HG02885 (cell line): Measurements from ENCODE around the gene GNG13.
"Not testable (repeated sequence)": the region's sequence is repeated elsewhere in the genome, so short reads cannot be mapped to it uniquely, and the experiment has no call there.

Experiments
- ATAC-seq: cut with Tn5 transposase; IDR thresholded peaks from one replicate; pipeline ENCODE4 v1.9.1; 2021; ENCODE audit warnings: mild to moderate bottlenecking; ENCODE audit not compliant: unreplicated experiment, poor library complexity

Gene GNG13

GRCh38 chr16:764848-765487 is 35.6 kb downstream of the GNG13 start:
- no peak for ATAC-seq

- ATAC-seq = no peak
Observed at GRCh38 chr16:764184-764750, 36.3 kb downstream of the GNG13 start.

- no peak for ATAC-seq
Observed at GRCh38 chr16:763369-764183, 37.0 kb downstream of the GNG13 start.

- ATAC-seq = no peak
Observed at GRCh38 chr16:762595-763268, 37.8 kb downstream of the GNG13 start.

- ATAC-seq = no peak
Observed at GRCh38 chr16:761625-762513, 38.7 kb downstream of the GNG13 start.

- no peak for ATAC-seq
Observed at GRCh38 chr16:760545-761343, 39.8 kb downstream of the GNG13 start, which contains the start of gene MSLN. Gene MSLN (plus strand): TSS chr16:760734. CDS start chr16:762681, 1,947 bp downstream.

- ATAC-seq = no peak
Observed at GRCh38 chr16:760065-760464, 40.5 kb downstream of the GNG13 start.

- no peak for ATAC-seq
Observed at GRCh38 chr16:759110-759910, 41.2 kb downstream of the GNG13 start.

- ATAC-seq = no peak
Observed at GRCh38 chr16:756428-756827, 44.1 kb downstream of the GNG13 start.

- ATAC-seq = no peak
Observed at GRCh38 chr16:754656-755055, 45.9 kb downstream of the GNG13 start.

- ATAC-seq = not testable (repeated sequence)
Observed at GRCh38 chr16:754121-754607, 46.4 kb downstream of the GNG13 start.

GRCh38 chr16:752007-752312 is 48.6 kb downstream of the GNG13 start:
- no peak for ATAC-seq

GRCh38 chr16:751152-752006 is 49.2 kb downstream of the GNG13 start:
- ATAC-seq = no peak

- ATAC-seq = no peak
Observed at GRCh38 chr16:750485-750884, 50.0 kb downstream of the GNG13 start.

GRCh38 chr16:749010-749409 is 51.5 kb downstream of the GNG13 start:
- no peak for ATAC-seq
